ENCODE data around the gene ABCF2.

ABCF2 gene

DNA sequence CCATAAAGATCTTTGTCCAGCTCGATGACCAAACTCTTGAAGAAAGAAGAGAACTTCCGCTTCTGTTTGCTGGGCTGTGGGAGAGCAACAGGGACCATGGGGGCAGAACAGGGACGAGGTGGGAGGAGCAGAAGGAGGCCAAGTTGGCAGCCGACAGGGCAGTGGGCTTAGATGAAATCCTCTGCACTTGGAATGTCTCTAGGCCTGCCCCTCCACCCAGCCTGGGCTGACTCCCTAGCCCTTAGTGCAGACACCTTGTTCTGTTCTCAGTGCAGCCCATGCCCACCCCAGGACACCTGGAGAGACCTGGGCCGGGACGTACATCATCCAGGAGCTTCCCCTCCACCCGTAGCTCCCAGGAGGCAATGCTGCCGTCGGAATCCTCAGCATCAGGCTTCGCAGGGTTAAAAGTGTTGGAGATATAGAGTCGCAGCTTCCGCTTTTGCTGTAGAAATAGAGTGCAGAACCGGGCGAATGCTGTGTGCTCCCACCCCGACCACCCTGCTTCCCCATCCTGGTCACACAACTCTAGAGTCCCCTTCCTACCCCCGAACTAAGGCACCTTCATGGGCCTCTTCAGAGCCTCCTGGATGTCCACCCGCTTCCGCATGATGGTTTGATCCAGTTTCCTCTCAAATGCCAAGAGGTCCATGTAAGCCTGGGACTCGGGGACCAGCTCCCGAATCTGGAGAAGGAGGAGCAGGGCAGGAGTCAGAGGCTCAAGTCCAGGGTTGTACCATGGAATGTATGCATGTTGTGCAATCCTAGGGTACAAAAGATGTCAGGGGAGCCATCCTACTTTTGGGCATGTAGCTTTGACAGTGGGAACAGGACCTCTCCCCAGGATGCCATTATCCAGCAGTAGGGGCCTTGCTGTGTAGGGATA lies 15.4 kb upstream of the ABCF2 start:
- DNase-seq (ENCODE audit: extremely low spot score): no peak
- TF ChIP-seq ELF4 (IDR thresholded peaks at IDR 0.05) (no peak), BHLHE40 (IDR thresholded peaks at IDR 0.05; ENCODE audit: borderline replicate concordance) (no peak), FOXK2 (IDR thresholded peaks at IDR 0.05) (no peak), FOXA1 (IDR thresholded peaks at IDR 0.05) (no peak), TARDBP (IDR thresholded peaks at IDR 0.05) (no peak), SP1 (IDR thresholded peaks at IDR 0.05) (no peak), L3MBTL2 (conservative IDR thresholded peaks at IDR 0.05) (no peak), FOXM1 (IDR thresholded peaks at IDR 0.05; ENCODE audit: borderline replicate concordance) (no peak), SUZ12 (IDR thresholded peaks at IDR 0.05) (no peak), ARNT (IDR thresholded peaks at IDR 0.05) (no peak), NFRKB (IDR thresholded peaks at IDR 0.05) (no peak), HDGF (IDR thresholded peaks at IDR 0.05; ENCODE audit: borderline replicate concordance) (no peak)
- TF ChIP-seq, protein P1, sequence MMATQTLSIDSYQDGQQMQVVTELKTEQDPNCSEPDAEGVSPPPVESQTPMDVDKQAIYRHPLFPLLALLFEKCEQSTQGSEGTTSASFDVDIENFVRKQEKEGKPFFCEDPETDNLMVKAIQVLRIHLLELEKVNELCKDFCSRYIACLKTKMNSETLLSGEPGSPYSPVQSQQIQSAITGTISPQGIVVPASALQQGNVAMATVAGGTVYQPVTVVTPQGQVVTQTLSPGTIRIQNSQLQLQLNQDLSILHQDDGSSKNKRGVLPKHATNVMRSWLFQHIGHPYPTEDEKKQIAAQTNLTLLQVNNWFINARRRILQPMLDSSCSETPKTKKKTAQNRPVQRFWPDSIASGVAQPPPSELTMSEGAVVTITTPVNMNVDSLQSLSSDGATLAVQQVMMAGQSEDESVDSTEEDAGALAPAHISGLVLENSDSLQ (IDR thresholded peaks at IDR 0.05): no peak
- POLR2A ChIA-PET: interaction anchor here (1.2 to 3.5 kb wide), 3 partner anchors 9 to 15 kb away, joined by 3 to 29 read pairs (median 17); partner anchors contain the start of genes ABCF2 and CHPF2
- CTCF ChIA-PET: interaction anchor here (0.9 to 2.3 kb wide), 2 partner anchors 8 to 16 kb away, joined by 4 to 26 read pairs; partner anchors contain the start of gene ABCF2

DNA sequence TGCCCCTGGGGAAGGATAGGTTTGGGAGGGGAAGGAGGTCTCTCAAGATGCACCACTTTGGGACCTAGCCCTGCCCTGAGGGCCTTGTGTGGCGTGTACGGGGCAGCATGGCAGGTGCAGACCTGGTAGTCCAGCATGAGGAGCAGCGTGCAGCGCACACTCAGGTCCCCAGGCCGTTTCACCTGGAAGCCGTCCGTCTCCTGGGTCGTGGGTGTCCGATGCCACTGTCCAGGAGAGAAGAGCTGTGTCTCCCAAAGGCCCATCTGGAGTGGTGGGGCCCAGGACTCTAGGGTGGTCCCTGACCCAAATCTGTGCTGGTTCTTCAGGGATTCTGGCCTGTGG lies 14.7 kb upstream of the ABCF2 start:
- ChIA-PET POLR2A (interaction anchor here (1.2 to 3.5 kb wide), 3 partner anchors 9 to 15 kb away, joined by 3 to 29 read pairs (median 5); partner anchors contain the start of genes ABCF2 and CHPF2), CTCF (no interaction called here)
- no peak for DNase-seq (ENCODE audit: extremely low spot score)
- no peak for TF ChIP-seq SP1 (IDR thresholded peaks at IDR 0.05)
- TF ChIP-seq, protein P1 (IDR thresholded peaks at IDR 0.05): no peak
- no peak for TF ChIP-seq FOXA1 (IDR thresholded peaks at IDR 0.05)
- TF ChIP-seq ELF4 (IDR thresholded peaks at IDR 0.05): no peak
- TF ChIP-seq ZNF384 (IDR thresholded peaks at IDR 0.05): no peak
- no peak for TF ChIP-seq SUZ12 (IDR thresholded peaks at IDR 0.05)

DNA sequence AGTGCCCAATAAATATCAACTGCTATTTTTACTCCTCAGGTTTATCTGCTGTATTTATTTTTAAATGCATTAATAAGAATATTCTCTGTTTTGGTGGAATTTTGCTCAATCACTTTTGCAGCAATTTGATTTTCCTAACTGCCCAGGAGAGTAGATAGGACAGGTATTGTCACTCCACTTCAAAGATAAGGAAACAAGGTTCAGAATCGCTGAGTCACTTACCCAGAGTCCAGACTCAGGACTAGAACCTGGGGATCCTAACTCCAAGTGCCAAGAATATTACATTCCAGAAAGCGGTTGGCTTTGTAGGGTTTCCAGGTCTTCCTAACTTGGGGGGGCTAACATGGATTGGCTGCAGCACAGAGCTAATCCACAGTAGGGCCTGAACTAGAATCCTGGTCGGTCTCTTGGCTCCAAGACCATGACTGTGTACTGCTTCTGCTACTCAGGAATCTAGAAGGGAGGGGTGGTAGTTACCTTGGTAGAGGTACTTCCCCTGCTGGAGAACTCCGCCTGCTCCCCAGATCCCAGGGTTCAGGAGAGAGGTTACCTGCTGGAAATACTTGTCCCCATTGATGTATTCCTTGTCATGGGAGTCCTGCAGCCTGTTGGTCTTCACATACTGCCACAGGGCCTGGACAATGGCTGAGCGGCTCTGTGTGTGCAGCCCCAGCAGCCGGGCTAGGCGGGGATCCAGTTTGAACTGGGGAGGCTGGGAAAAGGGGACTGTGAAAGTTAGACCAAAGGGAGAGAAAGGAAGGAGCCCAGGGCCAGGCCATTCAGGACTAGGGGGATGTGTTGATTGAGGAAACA lies 14.1 kb upstream of the ABCF2 start:
- POLR2A ChIA-PET: interaction anchor here (1.3 to 2.0 kb wide), 2 partner anchors 9 to 14 kb away, joined by 5 to 10 read pairs; partner anchors contain the start of genes ABCF2 and CHPF2
- no peak for DNase-seq (ENCODE audit: extremely low spot score)
- no peak for TF ChIP-seq BHLHE40 (IDR thresholded peaks at IDR 0.05; ENCODE audit: borderline replicate concordance)
- no peak for TF ChIP-seq FOXK2 (IDR thresholded peaks at IDR 0.05)
- TF ChIP-seq HDGF (IDR thresholded peaks at IDR 0.05; ENCODE audit: borderline replicate concordance): no peak
- no peak for TF ChIP-seq L3MBTL2 (conservative IDR thresholded peaks at IDR 0.05)
- TF ChIP-seq, protein P1 (IDR thresholded peaks at IDR 0.05): no peak
- no peak for TF ChIP-seq TARDBP (IDR thresholded peaks at IDR 0.05)
- no peak for TF ChIP-seq ZNF384 (IDR thresholded peaks at IDR 0.05)
- TF ChIP-seq SP1 (IDR thresholded peaks at IDR 0.05): no peak
- TF ChIP-seq SUZ12 (IDR thresholded peaks at IDR 0.05): no peak
- no peak for TF ChIP-seq NFRKB (IDR thresholded peaks at IDR 0.05)
- no peak for TF ChIP-seq FOXM1 (IDR thresholded peaks at IDR 0.05; ENCODE audit: borderline replicate concordance)
- CTCF ChIA-PET: no interaction called here

DNA sequence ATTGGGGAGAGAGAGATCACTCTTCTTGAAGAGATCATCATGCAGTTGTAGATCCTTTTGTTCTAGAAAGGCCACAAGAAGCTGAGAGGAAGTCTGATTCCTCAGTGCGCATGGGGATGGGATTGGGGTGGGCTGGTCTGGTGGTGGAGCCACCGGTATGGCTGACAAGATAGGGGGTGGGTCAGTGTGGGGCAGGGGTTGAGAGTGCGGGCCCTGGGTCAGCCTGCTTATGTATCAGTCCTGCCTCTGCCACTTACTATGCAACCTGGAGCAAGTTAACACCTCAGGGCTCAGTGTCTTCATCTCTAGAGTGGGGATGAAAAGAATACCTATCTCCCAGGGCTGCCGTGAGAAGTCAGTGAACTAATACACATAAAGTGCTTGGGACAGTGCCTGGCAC lies 13.5 kb upstream of the ABCF2 start:
- ChIA-PET CTCF (interaction anchor here (0.6 kb wide), 1 partner anchor 73 kb away, joined by 4 read pairs; no protein-coding TSS in a partner anchor), POLR2A (interaction anchor here (1.3 to 2.0 kb wide), 2 partner anchors 8 to 13 kb away, joined by 5 to 10 read pairs; partner anchors contain the start of genes ABCF2 and CHPF2)
- TF ChIP-seq LEF1 (IDR thresholded peaks at IDR 0.05; ENCODE audit: borderline replicate concordance): no peak
- no peak for TF ChIP-seq ARNT (IDR thresholded peaks at IDR 0.05)
- TF ChIP-seq FOXM1 (IDR thresholded peaks at IDR 0.05; ENCODE audit: borderline replicate concordance): no peak
- TF ChIP-seq NFRKB (IDR thresholded peaks at IDR 0.05): no peak
- TF ChIP-seq ZNF384 (IDR thresholded peaks at IDR 0.05): no peak
- TF ChIP-seq BHLHE40 (IDR thresholded peaks at IDR 0.05; ENCODE audit: borderline replicate concordance): no peak
- TF ChIP-seq, protein P1 (IDR thresholded peaks at IDR 0.05): no peak
- TF ChIP-seq FOXK2 (IDR thresholded peaks at IDR 0.05): no peak
- no peak for TF ChIP-seq HDGF (IDR thresholded peaks at IDR 0.05; ENCODE audit: borderline replicate concordance)
- TF ChIP-seq SUZ12 (IDR thresholded peaks at IDR 0.05): no peak
- no peak for TF ChIP-seq TARDBP (IDR thresholded peaks at IDR 0.05)
- no peak for TF ChIP-seq L3MBTL2 (conservative IDR thresholded peaks at IDR 0.05)
- no peak for TF ChIP-seq FOXA1 (IDR thresholded peaks at IDR 0.05)
- no peak for TF ChIP-seq CTBP1 (IDR thresholded peaks at IDR 0.05; ENCODE audit: borderline replicate concordance)
- TF ChIP-seq ELF4 (IDR thresholded peaks at IDR 0.05): no peak
- TF ChIP-seq SP1 (IDR thresholded peaks at IDR 0.05): no peak
- no peak for DNase-seq (ENCODE audit: extremely low spot score)
